ENCODE data around the gene ATOH8. TPM values are rescaled to one million over a fixed set of nuclear protein-coding genes. Genes with fewer than 3 reads are reported as not detected.

Gene ATOH8
- total RNA-seq, 1 donor from 2014 or later = 1.9 TPM

GRCh38 chr2:85736456-85737355, 17.1 kb upstream of the ATOH8 start:
- H3K27ac ChIP-seq (ENCODE audit: low read depth, low read length) = no peak overlapping the region
- H3K9ac ChIP-seq (ENCODE audit: low read length) = no peak overlapping the region
- Mint-ChIP-seq H3K4me1 (ENCODE audit: low read depth, unreplicated experiment) (peaks cover 3% of the 10 kb centered on the region), H3K36me3 (ENCODE audit: low read depth, unreplicated experiment) (peaks cover 1% of the 10 kb centered on the region), H3K27me3 (ENCODE audit: low read depth, unreplicated experiment) (peaks cover 60% of the 10 kb centered on the region), H3K9me3 (ENCODE audit: unreplicated experiment) (peaks cover 9% of the 10 kb centered on the region), H3K4me3 (ENCODE audit: unreplicated experiment) (no peak overlapping the region), H3K27ac (ENCODE audit: unreplicated experiment) (no peak overlapping the region)
- no peak overlapping the region for H3K4me2 ChIP-seq (ENCODE audit: low read length)
- no peaks in the 10 kb centered on the region for H3K27me3 ChIP-seq (ENCODE audit: insufficient read depth, low read length)
- H4K20me1 ChIP-seq (ENCODE audit: insufficient read depth, low read length) = no peaks in the 10 kb centered on the region
- FAIRE-seq (peak; percentile 32), DNase-seq (ENCODE audit: low read depth) (no peak)
- no peak overlapping the region for H3K4me3 ChIP-seq (ENCODE audit: insufficient read depth, low read depth, low read length)
- H3K4me1 ChIP-seq (ENCODE audit: insufficient read depth, low read length) = peaks cover 10% of the 10 kb centered on the region
- H3K79me2 ChIP-seq (ENCODE audit: insufficient read depth, low read length) = no peaks in the 10 kb centered on the region
- no peaks in the 10 kb centered on the region for H3K36me3 ChIP-seq (ENCODE audit: insufficient read depth, low read length)
- no peak overlapping the region for H2AFZ ChIP-seq (ENCODE audit: low read depth, low read length)
- no peak for TF ChIP-seq EZH2 (IDR thresholded peaks at IDR 0.05; ENCODE audit: insufficient read depth, low read length)
- no peaks in the 10 kb centered on the region for H3K9me3 ChIP-seq (ENCODE audit: insufficient read depth, low read depth, low read length)

GRCh38 chr2:85737481-85737880, 16.3 kb upstream of the ATOH8 start:
- H3K4me1 ChIP-seq (ENCODE audit: insufficient read depth, low read length) = peaks cover 17% of the 10 kb centered on the region
- Mint-ChIP-seq H3K27me3 (ENCODE audit: low read depth, unreplicated experiment) (peaks cover 59% of the 10 kb centered on the region), H3K36me3 (ENCODE audit: low read depth, unreplicated experiment) (peaks cover 1% of the 10 kb centered on the region), H3K27ac (ENCODE audit: unreplicated experiment) (no peak overlapping the region), H3K9me3 (ENCODE audit: unreplicated experiment) (peaks cover 9% of the 10 kb centered on the region), H3K4me3 (ENCODE audit: unreplicated experiment) (no peak overlapping the region), H3K4me1 (ENCODE audit: low read depth, unreplicated experiment) (peaks cover 10% of the 10 kb centered on the region)
- TF ChIP-seq EZH2 (IDR thresholded peaks at IDR 0.05; ENCODE audit: insufficient read depth, low read length) (no peak), CTCF (IDR thresholded peaks at IDR 0.05; ENCODE audit: insufficient read depth, low read depth, low read length) (no peak)
- H3K9me3 ChIP-seq (ENCODE audit: insufficient read depth, low read depth, low read length) = no peaks in the 10 kb centered on the region
- no peaks in the 10 kb centered on the region for H4K20me1 ChIP-seq (ENCODE audit: insufficient read depth, low read length)
- no peaks in the 10 kb centered on the region for H3K36me3 ChIP-seq (ENCODE audit: insufficient read depth, low read length)
- H3K27ac ChIP-seq (ENCODE audit: low read depth, low read length) = no peak overlapping the region
- no peaks in the 10 kb centered on the region for H3K79me2 ChIP-seq (ENCODE audit: insufficient read depth, low read length)
- H2AFZ ChIP-seq (ENCODE audit: low read depth, low read length) = no peak overlapping the region
- DNase-seq (ENCODE audit: low read depth) = peak; percentile 85
- FAIRE-seq = peak; percentile 60
- no peak overlapping the region for H3K4me3 ChIP-seq (ENCODE audit: insufficient read depth, low read depth, low read length)
- H3K27me3 ChIP-seq (ENCODE audit: insufficient read depth, low read length) = no peaks in the 10 kb centered on the region
- no peak overlapping the region for H3K9ac ChIP-seq (ENCODE audit: low read length)
- H3K4me2 ChIP-seq (ENCODE audit: low read length) = no peak overlapping the region

- no peak overlapping the region for H3K27ac ChIP-seq (ENCODE audit: low read depth, low read length)
- FAIRE-seq (no peak), DNase-seq (ENCODE audit: low read depth) (no peak)
- H2AFZ ChIP-seq (ENCODE audit: low read depth, low read length) = no peak overlapping the region
- no peaks in the 10 kb centered on the region for H3K36me3 ChIP-seq (ENCODE audit: insufficient read depth, low read length)
- H3K9me3 ChIP-seq (ENCODE audit: insufficient read depth, low read depth, low read length) = no peaks in the 10 kb centered on the region
- Mint-ChIP-seq H3K27ac (ENCODE audit: unreplicated experiment) (no peak overlapping the region), H3K9me3 (ENCODE audit: unreplicated experiment) (peaks cover 9% of the 10 kb centered on the region), H3K27me3 (ENCODE audit: low read depth, unreplicated experiment) (peaks cover 54% of the 10 kb centered on the region), H3K36me3 (ENCODE audit: low read depth, unreplicated experiment) (peaks cover 1% of the 10 kb centered on the region), H3K4me3 (ENCODE audit: unreplicated experiment) (no peak overlapping the region), H3K4me1 (ENCODE audit: low read depth, unreplicated experiment) (peaks cover 15% of the 10 kb centered on the region)
- TF ChIP-seq CTCF (IDR thresholded peaks at IDR 0.05; ENCODE audit: insufficient read depth, low read depth, low read length) (no peak), EZH2 (IDR thresholded peaks at IDR 0.05; ENCODE audit: insufficient read depth, low read length) (no peak)
- peaks cover 22% of the 10 kb centered on the region for H3K4me1 ChIP-seq (ENCODE audit: insufficient read depth, low read length)
- H3K27me3 ChIP-seq (ENCODE audit: insufficient read depth, low read length) = no peaks in the 10 kb centered on the region
- H4K20me1 ChIP-seq (ENCODE audit: insufficient read depth, low read length) = no peaks in the 10 kb centered on the region
- H3K79me2 ChIP-seq (ENCODE audit: insufficient read depth, low read length) = no peaks in the 10 kb centered on the region
- H3K4me3 ChIP-seq (ENCODE audit: insufficient read depth, low read depth, low read length) = no peak overlapping the region
- no peak overlapping the region for H3K4me2 ChIP-seq (ENCODE audit: low read length)
- H3K9ac ChIP-seq (ENCODE audit: low read length) = no peak overlapping the region
Observed at GRCh38 chr2:85737961-85738360, 15.8 kb upstream of the ATOH8 start.
